Ovary (tissue), 3 donors: ENCODE data around the gene ATP8A1.
"Not testable (repeated sequence)": the region's sequence is repeated elsewhere in the genome, so short reads cannot be mapped to it uniquely, and the experiment has no call there.

Experiments used
- CTCF ChIP-seq, 3 donors: fragments of 450-650 bp in 2 of 3; fragments of 200-600 bp in 1 of 3; IDR thresholded peaks; one replicate each; pipeline versions ENCODE4 v1.5.1 to v1.8.0; 2016 to 2022; ENCODE audit warnings: antibody characterized with exemption in 3 of 3, mild to moderate bottlenecking in 1 of 3
- EP300 ChIP-seq: sonication (generic); formaldehyde crosslinking; IDR thresholded peaks from one replicate; pipeline ENCODE4 v1.6.1; 2017; ENCODE audit warnings: antibody characterized with exemption
- POLR2A ChIP-seq: fragments of 450-650 bp; IDR thresholded peaks from one replicate; pipeline ENCODE4 v1.6.1; 2017; ENCODE audit warnings: antibody characterized with exemption, mild to moderate bottlenecking, moderate library complexity
- donor health status: DM: no; HTN: no; CAD: no.

- TF ChIP-seq CTCF (IDR thresholded peaks at IDR 0.05); POLR2A; EP300: not testable (repeated sequence)
Measured at GRCh38 chr4:42486156-42486555, 170.7 kb downstream of the ATP8A1 start.
